Measurements from ENCODE around the gene RRP12.

DNA sequence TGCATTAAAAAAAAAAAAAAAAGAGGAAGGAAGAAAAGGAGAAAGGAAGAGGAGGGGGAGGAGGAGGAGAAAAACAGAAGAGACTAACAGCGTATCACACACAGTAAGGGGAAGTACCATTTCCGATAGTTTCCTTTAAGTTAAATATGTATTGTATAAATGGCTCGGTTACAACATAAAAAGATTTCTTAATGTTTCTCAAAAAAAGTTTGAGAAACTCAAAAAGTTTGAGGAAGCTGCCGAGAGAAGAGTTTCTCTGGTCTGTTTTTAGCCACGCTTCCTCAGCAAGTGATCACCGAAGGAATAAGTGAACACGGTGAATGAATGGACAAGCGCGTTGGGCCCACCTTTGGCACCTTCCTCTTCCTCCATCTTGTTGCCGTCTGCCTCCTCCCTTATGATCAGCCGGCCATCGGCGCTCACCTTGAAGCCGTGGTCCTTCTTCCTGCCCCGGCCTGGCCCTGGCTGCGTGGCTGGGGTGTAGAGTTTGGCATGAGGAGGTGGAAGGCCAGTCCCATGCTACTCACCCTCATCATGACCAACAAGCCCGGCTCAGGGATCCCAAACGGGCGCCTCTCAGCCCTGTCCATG is 35.3 kb downstream of the RRP12 start:
- TF ChIP-seq, protein P1, sequence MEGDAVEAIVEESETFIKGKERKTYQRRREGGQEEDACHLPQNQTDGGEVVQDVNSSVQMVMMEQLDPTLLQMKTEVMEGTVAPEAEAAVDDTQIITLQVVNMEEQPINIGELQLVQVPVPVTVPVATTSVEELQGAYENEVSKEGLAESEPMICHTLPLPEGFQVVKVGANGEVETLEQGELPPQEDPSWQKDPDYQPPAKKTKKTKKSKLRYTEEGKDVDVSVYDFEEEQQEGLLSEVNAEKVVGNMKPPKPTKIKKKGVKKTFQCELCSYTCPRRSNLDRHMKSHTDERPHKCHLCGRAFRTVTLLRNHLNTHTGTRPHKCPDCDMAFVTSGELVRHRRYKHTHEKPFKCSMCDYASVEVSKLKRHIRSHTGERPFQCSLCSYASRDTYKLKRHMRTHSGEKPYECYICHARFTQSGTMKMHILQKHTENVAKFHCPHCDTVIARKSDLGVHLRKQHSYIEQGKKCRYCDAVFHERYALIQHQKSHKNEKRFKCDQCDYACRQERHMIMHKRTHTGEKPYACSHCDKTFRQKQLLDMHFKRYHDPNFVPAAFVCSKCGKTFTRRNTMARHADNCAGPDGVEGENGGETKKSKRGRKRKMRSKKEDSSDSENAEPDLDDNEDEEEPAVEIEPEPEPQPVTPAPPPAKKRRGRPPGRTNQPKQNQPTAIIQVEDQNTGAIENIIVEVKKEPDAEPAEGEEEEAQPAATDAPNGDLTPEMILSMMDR (conservative IDR thresholded peaks at IDR 0.05; ENCODE audit: low read depth, low read length): no peak
- TF ChIP-seq EZH2 (IDR thresholded peaks at IDR 0.05; ENCODE audit: borderline replicate concordance, low read depth, low read length, poor library complexity, severe bottlenecking): no peak
